Hypothalamus (tissue), 51 donors: ENCODE results near the gene CYRIA.

Source experiments
- DNase-seq, 51 donors: peaks; one replicate each; lab custom pipeline; 2025; lab: John Stamatoyannopoulos, UW

The CYRIA gene

GRCh38 chr2:16652296-16653082 lies 13.1 kb downstream of the CYRIA start:
- peak in 22 of 51 donors; percentile 17 to 63 (median 42) for DNase-seq

GRCh38 chr2:16650287-16651249 lies 15.1 kb downstream of the CYRIA start:
- DNase-seq = peak in 2 of 51 donors; percentile 29 to 36

GRCh38 chr2:16649353-16650286 lies 16.0 kb downstream of the CYRIA start:
- DNase-seq = no peak

- no peak for DNase-seq
These were observed 17.5 kb downstream of the CYRIA start for GRCh38 chr2:16647992-16648617.

GRCh38 chr2:16645775-16646559 lies 19.7 kb downstream of the CYRIA start:
- no peak for DNase-seq

GRCh38 chr2:16645088-16645487 lies 20.5 kb downstream of the CYRIA start:
- DNase-seq = no peak

- DNase-seq = no peak
These were observed 21.3 kb downstream of the CYRIA start for GRCh38 chr2:16644221-16644925.

- DNase-seq = no peak
These were observed 22.5 kb downstream of the CYRIA start for GRCh38 chr2:16643099-16643498.

- no peak for DNase-seq
These were observed 23.5 kb downstream of the CYRIA start for GRCh38 chr2:16642088-16642487.

GRCh38 chr2:16641509-16641908 lies 24.1 kb downstream of the CYRIA start:
- no peak for DNase-seq

- no peak for DNase-seq
These were observed 24.8 kb downstream of the CYRIA start for GRCh38 chr2:16640867-16641266.

GRCh38 chr2:16640001-16640700 lies 25.5 kb downstream of the CYRIA start:
- DNase-seq = no peak

- DNase-seq = no peak
These were observed 26.2 kb downstream of the CYRIA start for GRCh38 chr2:16639431-16639830.

- DNase-seq = peak in 2 of 51 donors; percentile 22 to 31
These were observed 26.7 kb downstream of the CYRIA start for GRCh38 chr2:16638946-16639345.

GRCh38 chr2:16637304-16637703 lies 28.3 kb downstream of the CYRIA start:
- no peak for DNase-seq

GRCh38 chr2:16635791-16636699 lies 29.6 kb downstream of the CYRIA start:
- DNase-seq = peak in 21 of 51 donors; percentile 14 to 57 (median 42)
